NCI-H345 (cell line): ENCODE results near the gene FMNL2.
"Not testable (repeated sequence)": the region's sequence is repeated elsewhere in the genome, so short reads cannot be mapped to it uniquely, and the experiment has no call there.

Experiments used
- DNase-seq: peaks from one replicate; lab custom pipeline; 2025; lab: John Stamatoyannopoulos, UW

FMNL2 gene

DNA sequence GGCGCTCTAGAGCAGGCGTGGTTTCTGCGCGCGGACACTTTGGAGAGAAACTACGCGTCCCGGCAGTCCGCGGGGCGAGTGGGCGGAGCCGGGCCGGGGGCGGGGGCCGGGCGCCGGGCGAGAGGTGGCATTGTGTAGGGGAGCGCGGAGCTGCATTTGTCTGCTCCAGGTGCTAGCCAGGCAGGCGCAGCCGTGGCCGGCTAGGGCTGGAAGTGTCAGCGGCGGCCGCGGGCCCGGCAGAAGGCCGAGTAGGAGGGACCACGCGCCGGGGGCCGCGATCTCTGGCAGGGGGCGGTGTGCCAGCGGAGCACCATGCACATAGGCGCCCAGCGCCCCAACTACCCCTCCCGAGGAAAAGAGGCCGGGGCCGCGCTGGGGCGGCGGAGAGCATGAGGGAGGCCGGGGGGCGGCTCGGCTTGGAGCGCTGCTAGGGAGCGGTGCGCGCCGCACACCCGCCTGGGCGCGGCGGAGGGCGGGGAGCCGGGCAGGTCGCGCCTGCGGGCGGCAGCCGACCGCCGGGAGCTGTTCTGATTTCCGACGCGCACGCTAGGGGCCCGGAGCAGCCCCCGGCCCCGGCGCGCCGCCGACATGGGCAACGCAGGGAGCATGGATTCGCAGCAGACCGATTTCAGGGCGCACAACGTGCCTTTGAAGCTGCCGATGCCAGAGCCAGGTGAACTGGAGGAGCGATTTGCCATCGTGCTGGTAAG lies at the start of gene FMNL2:
TSS of gene FMNL2 (plus strand) at position 159 of the 710 bp plus-strand sequence.
- peak; percentile 87 for DNase-seq

DNA sequence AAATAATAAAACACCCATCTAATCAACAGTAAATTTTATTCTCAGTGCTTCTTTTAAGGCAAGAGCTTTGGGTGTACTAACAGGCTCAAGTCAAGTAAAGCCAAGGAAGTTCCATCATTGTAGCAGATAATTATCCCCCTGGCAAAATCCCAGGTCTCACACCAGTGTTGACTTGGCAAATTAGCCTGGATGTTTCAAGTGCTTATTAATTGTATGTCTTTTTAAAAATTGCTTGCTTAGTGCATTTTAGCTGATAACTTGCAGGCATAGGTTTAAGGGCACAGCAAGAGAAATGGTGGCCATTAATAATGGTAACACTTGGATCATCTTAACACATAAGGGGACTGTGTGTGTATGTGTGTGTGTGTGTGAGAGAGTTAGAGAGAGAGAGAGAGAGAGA lies 42.0 kb upstream of the FMNL2 start:
- DNase-seq, result no peak

GRCh38 chr2:152297715-152298114 lies 37.3 kb upstream of the FMNL2 start:
- no peak for DNase-seq

DNA sequence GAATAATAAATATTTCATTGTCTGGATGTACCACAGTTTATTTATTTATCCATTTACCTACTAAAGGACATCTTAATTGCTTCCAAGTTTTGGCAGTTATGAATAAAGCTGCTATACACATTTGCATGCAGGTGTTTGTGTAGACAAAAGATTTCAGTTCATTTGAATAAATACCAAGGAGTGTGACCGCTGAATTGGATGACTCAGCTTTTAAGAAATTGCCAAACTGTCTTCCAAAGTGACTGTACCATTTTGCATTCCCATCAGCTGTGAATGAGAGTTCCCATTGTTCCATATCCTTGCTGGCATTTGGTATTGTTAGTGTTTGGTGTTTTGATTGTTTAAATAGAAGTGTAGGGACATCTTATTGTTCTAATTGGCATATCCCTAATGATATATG lies 36.2 kb upstream of the FMNL2 start:
- no peak for DNase-seq

DNA sequence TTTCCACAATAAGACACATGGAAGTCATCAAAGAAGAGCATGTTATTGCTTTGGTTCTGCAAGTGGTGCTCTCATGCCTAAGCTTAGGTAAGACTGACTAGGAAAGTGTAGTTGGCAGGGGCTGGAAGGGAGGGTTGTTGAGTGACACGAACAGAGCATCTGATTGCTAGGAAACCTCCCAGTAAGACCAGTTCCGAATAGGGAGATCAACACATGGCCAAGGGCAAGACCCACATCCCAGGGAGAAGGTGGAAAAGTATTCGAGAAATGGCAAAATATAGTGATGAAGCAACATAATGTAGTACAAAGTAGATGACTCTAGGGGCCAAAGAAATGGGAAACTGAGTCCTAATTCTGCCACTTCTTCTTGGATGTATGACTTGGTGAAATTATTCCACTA lies 33.8 kb upstream of the FMNL2 start:
- DNase-seq, result no peak

- no peak for DNase-seq
These were observed 31.0 kb upstream of the FMNL2 start for GRCh38 chr2:152303951-152304350.

GRCh38 chr2:152304836-152305235 lies 30.1 kb upstream of the FMNL2 start:
- DNase-seq, result no peak

- no peak for DNase-seq
These were observed 27.1 kb upstream of the FMNL2 start for GRCh38 chr2:152307863-152308262.

DNA sequence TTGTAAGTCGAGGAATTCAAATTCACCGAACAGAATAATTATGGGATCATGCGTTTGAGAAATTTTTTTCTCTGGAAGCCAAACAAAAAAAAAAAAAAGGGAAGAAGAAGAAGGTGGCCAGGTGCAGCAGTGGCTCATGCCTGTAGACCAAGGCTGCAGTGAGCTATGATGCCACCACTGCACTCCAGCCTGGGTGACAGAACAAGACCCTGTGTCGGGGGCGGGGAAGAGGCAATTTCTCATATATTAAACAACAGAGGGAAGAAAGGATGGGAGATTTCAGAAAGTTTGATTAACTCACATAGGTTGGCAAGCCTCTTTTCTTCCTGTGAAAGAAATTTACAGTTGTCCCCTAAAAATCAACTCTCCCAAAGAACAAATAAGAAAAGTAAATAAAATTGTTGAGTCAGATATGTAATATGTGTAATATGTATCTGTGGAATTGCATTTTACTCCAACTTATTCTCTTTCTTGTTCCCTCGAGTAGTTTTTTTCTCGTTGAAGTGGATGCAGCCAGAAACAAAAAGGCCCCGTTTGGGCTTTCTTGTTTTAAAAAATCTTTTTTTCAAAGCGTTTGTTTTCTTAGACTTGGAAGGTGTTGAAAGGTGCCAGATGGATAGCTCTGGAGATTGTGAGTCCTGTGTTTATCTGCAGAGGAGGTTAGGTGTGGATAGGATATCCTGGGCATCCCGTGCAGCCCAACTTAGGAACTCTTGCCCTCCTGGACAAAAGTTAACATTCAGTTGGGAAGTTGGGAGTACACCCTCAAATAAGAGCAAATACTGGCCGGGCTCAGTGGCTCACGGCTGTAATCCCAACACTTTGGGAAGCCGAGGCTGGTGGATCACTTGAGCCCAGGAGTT lies 25.4 kb upstream of the FMNL2 start:
- DNase-seq, result no peak

DNA sequence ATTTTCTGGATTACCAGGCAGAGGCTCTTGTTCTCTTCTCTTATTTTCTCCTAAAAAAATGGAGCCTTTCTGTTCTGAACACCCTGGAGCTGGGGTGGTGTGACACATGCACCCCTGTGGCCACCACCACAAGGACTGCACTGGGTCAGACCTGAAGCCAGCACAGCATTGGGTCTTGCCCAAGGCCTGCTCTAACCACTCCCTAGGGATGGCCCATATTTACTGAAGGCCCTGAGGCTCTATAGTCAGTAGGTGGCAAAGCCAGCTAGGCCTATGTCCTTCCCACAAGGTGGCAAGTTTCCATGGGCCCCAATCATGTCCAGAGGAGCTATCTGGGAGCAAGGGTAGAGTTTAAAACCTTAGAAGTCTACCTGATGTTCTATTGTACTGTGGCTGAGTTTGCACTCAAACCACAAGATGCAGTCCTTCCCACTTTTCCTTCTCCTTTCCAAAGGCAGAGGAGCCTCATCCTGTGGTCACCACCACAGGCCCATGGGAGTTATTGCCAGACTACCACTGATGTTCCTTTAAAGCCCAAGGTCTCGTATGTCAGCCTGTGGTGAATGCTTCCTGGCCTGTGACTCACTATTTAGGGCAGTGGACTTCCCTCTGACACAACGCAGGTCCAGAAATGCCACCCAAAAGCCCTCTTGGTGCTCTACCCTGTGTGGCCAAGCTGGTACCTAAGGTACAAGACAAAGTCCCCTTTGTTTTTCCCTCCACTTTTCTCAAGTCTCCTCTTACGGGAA lies 15.0 kb upstream of the FMNL2 start:
- no peak for DNase-seq

DNA sequence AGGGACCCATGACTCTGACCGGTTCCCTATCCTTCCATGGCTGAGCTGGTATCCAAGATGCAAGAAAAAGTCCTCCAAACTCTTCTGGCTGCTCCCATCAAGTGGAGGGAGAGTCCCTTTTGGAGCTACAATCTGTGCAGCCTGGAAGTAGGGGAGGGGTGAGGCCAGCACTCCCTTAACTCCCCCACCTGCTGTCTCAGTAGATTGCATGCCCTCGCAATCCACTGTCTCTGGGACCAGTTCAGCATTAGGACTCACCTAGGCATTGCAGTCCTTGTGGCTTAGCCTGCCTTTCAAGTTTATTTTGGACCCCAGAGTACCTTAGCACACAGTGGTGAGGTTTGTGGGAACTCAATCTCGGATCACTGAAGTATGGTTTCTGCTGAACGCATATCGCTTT lies 14.2 kb upstream of the FMNL2 start:
- DNase-seq, result no peak

GRCh38 chr2:152322222-152322621 lies 12.8 kb upstream of the FMNL2 start:
- DNase-seq, result no peak

DNA sequence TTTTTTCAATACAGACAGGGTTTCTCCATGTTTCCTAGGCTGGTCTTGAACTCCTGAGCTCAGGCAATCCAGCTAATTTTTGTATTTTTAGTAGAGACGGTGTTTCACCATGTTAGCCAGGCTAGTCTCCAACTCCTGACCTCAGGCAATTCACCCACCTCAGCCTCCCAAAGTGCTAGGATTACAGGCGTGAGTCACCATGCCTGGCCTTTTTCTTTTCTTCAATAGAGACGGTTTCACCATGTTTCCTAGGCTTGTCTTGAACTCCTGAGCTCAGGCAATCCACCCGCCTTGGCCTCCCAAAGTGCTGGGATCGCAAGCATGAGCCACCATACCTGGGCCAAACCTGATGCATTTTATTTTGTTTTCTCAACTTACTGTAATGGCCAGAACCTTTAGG lies 9.8 kb upstream of the FMNL2 start:
- DNase-seq, result not testable (repeated sequence)

DNA sequence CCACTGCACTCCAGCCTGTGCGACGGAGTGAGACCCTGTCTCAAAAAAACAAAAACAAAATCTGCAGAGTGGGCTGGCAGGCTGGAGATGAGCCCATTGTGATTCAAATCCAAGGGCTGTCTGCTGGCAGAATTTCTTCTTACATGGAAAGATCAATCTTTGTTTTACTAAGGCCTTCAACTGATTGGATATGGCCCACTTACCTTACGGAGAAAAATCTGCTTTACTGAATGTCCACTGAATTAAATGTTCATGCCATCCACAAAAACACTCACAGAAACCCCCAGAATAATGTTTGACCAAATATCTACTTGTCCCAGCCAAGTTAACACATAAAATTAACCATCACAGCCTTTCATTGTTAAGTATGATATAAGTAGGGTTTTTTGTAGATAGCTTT lies 8.3 kb upstream of the FMNL2 start:
- DNase-seq, result no peak

DNA sequence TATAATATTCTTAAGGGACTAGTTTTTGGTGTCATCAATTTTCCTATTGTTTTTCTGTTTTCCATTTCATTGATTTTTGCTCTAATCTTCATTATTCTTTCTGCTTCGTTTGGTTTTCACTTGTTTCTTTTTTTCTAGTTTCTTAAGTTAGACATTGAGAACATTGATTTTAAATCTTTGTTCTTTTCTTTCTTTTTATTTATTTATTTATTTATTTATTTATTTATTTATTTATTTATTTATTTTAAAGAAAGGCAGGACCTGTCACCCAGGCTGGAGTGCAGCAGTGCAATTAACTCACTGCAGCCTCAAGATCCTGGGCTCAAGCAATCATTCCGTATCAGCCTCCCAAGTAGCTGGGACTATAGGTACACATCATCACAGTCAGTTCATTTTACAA lies 7.0 kb upstream of the FMNL2 start:
- no peak for DNase-seq

DNA sequence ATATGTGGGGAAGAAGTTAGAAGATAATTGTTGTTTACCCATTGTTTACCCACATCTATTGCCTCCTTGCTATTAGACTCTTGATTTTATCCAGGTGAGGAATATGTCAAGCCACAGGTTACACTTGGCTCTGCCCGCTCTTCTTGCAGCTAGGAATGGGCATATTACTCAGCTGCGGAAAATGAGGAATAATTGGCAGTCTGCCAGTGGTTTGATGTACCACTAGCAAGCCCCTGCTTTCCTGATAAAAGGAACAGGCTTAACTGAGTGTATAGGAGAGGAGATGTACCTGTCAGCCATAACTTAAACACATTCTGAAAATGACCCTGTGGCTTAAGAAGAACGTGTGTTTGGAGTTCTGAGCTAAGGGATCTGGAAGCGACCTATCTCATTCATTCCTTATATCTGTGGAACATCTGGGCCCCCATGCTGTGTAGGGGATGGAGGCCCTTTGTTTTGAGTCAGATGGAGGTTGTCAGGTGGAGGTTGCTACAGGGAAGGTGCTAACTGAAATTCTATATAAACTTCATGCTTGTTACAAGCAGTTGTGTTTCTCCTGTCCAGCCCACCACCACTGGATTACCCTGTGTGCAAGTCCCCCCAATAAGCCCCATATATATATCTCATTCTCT lies 4.6 kb upstream of the FMNL2 start:
- no peak for DNase-seq

DNA sequence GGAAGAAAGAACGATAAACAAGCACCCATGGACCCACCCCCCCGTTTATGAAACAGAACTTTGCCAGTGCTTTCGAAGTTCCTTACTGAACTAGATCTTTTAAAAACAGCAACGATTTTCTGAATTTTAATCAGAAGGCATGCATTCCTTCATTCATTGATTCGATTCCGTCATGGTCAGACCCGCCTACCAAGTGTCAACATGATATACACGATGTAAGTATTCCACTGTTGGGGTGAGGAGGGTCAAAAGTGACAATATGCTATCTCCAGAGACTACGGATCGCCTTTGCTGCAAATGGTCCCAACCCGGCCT lies 316 bp upstream of the FMNL2 start:
- no peak for DNase-seq

GRCh38 chr2:152335726-152336118 lies 748 bp downstream of the FMNL2 start:
- DNase-seq, result peak; percentile 41

- peak; percentile 18 for DNase-seq
These were observed 1.3 kb downstream of the FMNL2 start for GRCh38 chr2:152336119-152336853.

DNA sequence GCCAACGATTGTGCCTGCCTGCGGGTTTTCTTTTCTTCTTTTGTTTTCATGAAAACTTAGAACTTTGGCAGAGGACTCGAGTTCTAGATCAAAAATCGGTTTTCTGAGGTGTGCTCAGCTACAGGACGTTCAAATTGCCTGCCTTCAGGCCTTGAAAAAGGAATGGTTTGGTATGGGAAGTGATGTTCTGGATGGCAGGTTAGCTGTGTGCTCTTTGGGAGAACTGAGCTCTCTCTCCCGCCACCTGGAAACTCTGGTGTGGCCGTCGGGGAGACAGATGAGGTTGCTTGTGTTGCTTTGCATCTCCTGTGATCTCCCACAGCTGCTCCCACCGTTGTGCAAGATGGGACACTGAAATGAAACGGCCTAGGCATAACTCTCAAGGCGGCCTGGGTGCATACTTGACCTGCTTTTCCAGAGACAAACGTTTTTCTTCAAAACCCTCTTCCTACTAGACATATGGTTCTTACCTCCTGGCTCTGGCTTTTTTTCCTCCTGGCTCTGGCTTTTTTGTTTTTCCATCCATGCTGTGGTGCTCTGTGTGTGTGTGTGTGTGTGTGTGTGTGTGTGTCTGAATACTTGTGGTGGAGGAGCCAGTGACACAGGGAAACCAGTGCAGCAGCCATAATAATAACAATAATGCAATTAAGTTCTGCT lies 2.0 kb downstream of the FMNL2 start:
- no peak for DNase-seq

- no peak for DNase-seq
These were observed 2.5 kb downstream of the FMNL2 start for GRCh38 chr2:152337511-152337903.
